ENCODE results near the gene BCORL1. TPM values are rescaled to one million over a fixed set of nuclear protein-coding genes. Genes with fewer than 3 reads are reported as not detected.
A peak's percentile ranks its signal among the peaks of the same experiment; 100 is the strongest.

BCORL1 gene
- total RNA-seq, 6 donors from 2014 or later = 3.2 to 21.4 (median 11.2) TPM

DNA sequence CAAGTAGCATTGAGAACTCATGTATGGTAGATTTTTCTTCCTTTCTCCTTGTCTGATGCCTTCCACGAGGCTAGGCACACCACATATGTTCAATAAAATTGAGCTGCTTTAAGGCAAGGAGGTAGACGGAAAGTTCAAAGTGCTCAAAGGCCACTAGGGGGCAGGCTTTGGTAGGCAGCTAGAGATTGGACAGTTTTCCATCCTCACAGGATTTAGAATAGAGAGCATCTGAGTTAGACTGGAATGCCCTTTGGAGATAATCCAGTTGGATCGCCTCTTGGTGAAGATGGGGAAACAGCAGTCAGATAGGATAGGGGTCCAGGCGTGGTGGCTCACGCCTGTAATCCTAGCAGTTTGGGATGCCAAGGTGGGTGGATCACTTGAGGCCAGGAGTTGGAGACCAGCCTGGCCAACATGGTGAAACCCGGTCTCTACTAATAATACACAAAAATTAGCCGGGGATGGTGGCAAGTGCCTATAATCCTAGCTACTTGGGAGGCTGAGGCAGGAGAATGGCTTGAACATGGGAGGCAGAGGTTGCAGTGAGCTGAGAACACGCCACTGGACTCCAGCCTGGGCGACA is 97.5 kb downstream of the BCORL1 start:
- TF ChIP-seq POLR2AphosphoS5 (IDR thresholded peaks at IDR 0.05) = peak in 1 of 2 donors; percentile 10
- no peak for TF ChIP-seq POLR2A (IDR thresholded peaks at IDR 0.05)
- TF ChIP-seq, protein P1, sequence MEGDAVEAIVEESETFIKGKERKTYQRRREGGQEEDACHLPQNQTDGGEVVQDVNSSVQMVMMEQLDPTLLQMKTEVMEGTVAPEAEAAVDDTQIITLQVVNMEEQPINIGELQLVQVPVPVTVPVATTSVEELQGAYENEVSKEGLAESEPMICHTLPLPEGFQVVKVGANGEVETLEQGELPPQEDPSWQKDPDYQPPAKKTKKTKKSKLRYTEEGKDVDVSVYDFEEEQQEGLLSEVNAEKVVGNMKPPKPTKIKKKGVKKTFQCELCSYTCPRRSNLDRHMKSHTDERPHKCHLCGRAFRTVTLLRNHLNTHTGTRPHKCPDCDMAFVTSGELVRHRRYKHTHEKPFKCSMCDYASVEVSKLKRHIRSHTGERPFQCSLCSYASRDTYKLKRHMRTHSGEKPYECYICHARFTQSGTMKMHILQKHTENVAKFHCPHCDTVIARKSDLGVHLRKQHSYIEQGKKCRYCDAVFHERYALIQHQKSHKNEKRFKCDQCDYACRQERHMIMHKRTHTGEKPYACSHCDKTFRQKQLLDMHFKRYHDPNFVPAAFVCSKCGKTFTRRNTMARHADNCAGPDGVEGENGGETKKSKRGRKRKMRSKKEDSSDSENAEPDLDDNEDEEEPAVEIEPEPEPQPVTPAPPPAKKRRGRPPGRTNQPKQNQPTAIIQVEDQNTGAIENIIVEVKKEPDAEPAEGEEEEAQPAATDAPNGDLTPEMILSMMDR (IDR thresholded peaks at IDR 0.05) = peak; percentile 62 to 77 (median 68)
- no peak for TF ChIP-seq EP300 (IDR thresholded peaks at IDR 0.05)
- WGBS, 2 donors = 41 to 48% methylated on average over 9 of the region's 9 CpGs
- H3K27me3 ChIP-seq = no peaks in the 10 kb centered on the region
- H3K4me3 ChIP-seq = no peak overlapping the region
- peaks cover 7 to 36% (median 22%) of the 10 kb centered on the region in 4 donors for H3K4me1 ChIP-seq
- peak overlapping the region in 1 of 4 donors; percentile 25 for H3K27ac ChIP-seq
- DNase-seq (no peak), ATAC-seq (ENCODE audit: low FRiP score in 2 of 2) (peak in 1 of 2 donors; percentile 75)
- no peaks in the 10 kb centered on the region for H3K36me3 ChIP-seq
- H3K9me3 ChIP-seq = no peaks in the 10 kb centered on the region

DNA sequence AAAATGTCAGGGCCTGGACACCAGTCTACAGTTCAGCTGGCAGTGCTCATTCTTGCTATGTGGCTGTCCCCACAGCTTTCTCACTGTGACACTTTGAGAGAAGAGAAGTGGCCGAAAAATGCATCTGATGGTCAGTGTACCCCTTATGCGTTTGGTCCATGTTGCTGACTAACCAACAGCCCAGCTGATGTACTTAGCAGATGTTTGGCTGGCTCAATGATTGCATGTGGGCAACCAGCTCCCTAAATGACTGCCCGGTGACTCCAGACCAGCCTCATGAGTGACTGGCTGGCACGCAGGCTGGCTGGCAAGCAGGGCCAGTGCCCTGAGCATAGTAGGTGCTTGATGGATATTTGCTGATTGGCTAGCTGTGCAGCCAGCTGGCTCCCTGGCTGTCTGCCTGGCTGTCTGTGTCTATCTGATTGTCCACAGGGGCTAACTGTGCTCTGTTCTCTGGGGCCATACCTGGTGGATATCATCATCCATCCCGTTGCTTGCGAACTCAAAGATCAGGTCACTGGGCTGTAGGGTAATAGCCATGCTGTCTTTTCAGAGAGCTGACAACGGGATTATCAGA is 98.4 kb downstream of the BCORL1 start:
- ATAC-seq (ENCODE audit: low FRiP score in 2 of 2) = no peak
- WGBS, 2 donors = 77 to 100% methylated on average over 1 to 7 of the region's 7 CpGs
- Histone ChIP-seq H3K4me3 (no peak overlapping the region), H3K27me3 (no peaks in the 10 kb centered on the region), H3K27ac (no peak overlapping the region), H3K4me1 (peaks cover 11 to 46% (median 29%) of the 10 kb centered on the region in 4 donors), H3K36me3 (no peaks in the 10 kb centered on the region), H3K9me3 (no peaks in the 10 kb centered on the region)
- TF ChIP-seq EP300 (IDR thresholded peaks at IDR 0.05) (no peak), POLR2A (IDR thresholded peaks at IDR 0.05) (no peak), POLR2AphosphoS5 (IDR thresholded peaks at IDR 0.05) (no peak)
- TF ChIP-seq, protein P1 (IDR thresholded peaks at IDR 0.05) = no peak
- no peak for DNase-seq

DNA sequence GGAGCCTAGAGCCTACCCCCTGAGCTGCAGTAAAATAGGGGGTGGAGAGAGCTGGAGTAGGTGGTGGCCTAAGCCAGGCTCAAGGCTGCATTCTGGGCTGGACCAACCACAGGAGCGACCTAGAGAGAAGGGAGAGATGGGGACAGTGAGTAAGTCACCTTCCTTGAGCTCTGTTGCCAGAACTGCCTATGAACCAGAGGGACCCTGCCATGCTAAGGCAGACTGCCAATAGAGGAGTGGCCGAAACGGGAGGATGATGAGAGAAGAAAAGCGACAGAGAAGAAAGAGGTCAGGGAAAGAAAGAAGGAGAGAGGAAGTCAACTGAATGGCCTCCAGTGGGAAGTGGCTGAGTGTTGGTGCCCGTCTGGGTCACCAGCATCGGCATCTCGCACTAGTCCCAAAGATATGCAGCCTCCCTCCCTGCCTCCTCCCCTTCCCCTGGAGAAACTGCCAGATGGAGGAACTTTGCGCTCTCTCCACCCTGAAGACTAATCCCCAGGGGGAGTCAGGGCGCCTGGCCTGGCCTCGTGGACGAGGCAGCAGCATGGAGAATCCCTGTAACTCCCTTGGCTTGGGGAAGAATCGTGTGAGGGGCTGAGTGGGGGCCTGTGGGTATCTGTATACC is 99.1 kb downstream of the BCORL1 start:
- 40 to 52% methylated on average over 10 to 12 of the region's 12 CpGs for WGBS, 2 donors
- no peaks in the 10 kb centered on the region for H3K36me3 ChIP-seq
- H3K27ac ChIP-seq = peak overlapping the region; percentile 58 to 81 (median 76)
- H3K9me3 ChIP-seq = no peaks in the 10 kb centered on the region
- ATAC-seq (ENCODE audit: low FRiP score in 2 of 2) (no peak), DNase-seq (no peak)
- TF ChIP-seq, protein P1 (IDR thresholded peaks at IDR 0.05) = no peak
- H3K27me3 ChIP-seq = no peaks in the 10 kb centered on the region
- peaks cover 16 to 53% (median 35%) of the 10 kb centered on the region in 4 donors for H3K4me1 ChIP-seq
- H3K4me3 ChIP-seq = no peak overlapping the region

DNA sequence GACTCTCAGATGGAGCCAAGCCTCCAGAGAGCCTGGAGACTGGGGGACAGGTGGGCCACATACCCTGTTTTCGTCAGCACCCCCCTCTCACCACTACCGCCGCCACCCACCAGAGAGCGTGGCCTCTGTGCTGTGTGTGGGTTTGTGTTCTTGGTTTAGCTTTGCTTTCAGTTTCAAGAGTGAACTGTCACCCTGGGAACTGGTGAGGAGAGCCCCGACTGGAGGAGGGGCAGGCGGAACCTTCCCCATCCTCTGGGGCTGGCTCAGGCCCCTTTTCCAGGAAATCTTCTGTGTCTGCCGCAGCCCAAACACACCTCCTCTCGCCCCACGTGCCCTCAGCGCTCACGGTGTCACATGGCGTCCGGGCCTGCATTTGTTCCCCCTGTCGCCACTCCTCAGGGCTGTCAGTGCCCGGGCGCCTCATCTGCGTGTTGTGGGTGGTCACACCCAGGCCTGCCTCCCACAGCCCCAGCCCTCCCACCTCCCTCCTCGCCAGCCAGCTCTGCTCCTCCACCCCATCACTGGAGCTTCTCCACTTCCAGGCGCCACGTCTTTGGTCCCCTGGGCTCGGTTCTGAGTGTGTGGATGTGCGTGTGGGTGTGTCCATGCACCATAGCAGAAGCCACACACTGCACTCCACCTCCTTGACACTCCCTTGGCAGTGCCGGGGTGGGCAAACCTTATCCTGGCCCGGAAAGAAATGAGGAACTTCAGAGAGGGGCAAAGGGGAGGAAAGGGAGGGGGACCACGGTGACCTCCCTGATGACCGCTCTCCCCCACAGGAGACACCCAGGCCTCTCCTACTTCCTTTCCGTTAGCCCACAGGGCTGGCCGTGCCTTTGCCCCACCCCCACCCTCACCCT is 100.0 kb downstream of the BCORL1 start:
- DNase-seq (peak; percentile 56 to 68), ATAC-seq (ENCODE audit: low FRiP score in 2 of 2) (peak; percentile 72 to 83)
- Histone ChIP-seq H3K9me3 (no peaks in the 10 kb centered on the region), H3K27ac (peak overlapping the region; percentile 58 to 81 (median 76)), H3K4me3 (peak overlapping the region in 3 of 4 donors; percentile 12 to 30 (median 24)), H3K4me1 (peaks cover 25 to 62% (median 42%) of the 10 kb centered on the region in 4 donors), H3K36me3 (no peaks in the 10 kb centered on the region), H3K27me3 (no peaks in the 10 kb centered on the region)
- TF ChIP-seq POLR2AphosphoS5 (IDR thresholded peaks at IDR 0.05) = peak in 1 of 2 donors; percentile 13
- no peak for TF ChIP-seq POLR2A (IDR thresholded peaks at IDR 0.05)
- TF ChIP-seq, protein P1 (IDR thresholded peaks at IDR 0.05) = peak in 5 of 6 experiments; percentile 26 to 70 (median 56)
- TF ChIP-seq EP300 (IDR thresholded peaks at IDR 0.05) = peak in 1 of 4 donors; percentile 11
- 40 to 47% methylated on average over 1 to 28 of the region's 28 CpGs for WGBS, 2 donors

Data from upper lobe of left lung (tissue), 6 donors.